ES-I3 (cell line): ENCODE data around the gene ARMH2.

Experiments used
- H3K36me3 ChIP-seq: 2 replicates; pipeline ENCODE4 v1.6.1; 2013; ENCODE audit warnings: mild to moderate bottlenecking, low read length, control low read depth, moderate library complexity; ENCODE audit not compliant: insufficient read depth
- H3K4me1 ChIP-seq: 2 replicates; pipeline ENCODE4 v1.6.1; 2013; ENCODE audit warnings: mild to moderate bottlenecking, control low read depth, low read length; ENCODE audit not compliant: insufficient read depth
- H3K9ac ChIP-seq: 2 replicates; pipeline ENCODE4 v1.6.1; 2013; ENCODE audit warnings: low read depth, mild to moderate bottlenecking, low read length, moderate library complexity
- H3K9me3 ChIP-seq: 2 replicates; pipeline ENCODE4 v1.6.1; 2013; ENCODE audit warnings: mild to moderate bottlenecking, low read length, moderate library complexity; ENCODE audit not compliant: control insufficient read depth, insufficient read depth

Gene ARMH2

DNA sequence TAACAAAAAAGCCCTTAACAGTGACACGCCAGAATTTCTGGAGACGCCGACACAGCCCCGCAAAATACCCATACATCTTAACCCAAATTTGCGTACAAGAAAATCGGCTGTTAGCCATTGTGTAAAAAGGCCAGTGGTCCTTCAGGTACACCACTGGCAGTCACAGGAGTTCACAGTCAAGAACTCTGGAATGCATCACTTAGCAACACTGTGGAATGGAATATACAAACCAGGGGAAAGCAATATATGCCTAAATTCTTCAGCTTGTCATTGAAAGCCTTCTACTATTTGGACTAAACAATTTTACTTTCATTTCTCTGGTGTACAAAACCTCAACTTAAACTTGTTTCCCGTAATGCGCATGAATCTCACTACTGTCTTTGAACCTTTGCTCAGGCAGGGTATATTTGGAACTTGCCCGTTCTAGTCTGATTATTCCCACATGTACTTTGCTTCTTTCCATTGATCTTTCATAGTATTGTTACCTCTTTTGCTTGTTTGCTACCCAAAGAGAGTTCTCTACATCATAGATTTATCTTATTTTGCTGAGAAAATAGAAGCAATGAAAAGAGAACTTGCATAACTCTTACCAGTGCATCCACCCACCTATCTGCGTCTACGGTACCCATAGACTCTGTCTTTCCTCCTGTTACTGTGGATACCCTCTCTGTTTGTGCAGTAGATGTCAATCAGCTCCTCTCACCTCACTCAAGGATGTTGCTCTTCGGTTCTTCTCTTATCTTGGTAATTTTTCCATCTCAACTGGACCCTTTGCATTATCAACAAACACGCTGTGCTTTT, at the start of gene ARMH2:
Gene ARMH2 (minus strand): TSS at position 178 of the 801 bp plus-strand sequence. CDS start 60 bp downstream, at position 118.
- Histone ChIP-seq H3K9me3 (no peaks in the 10 kb centered on the region; the same call in 1 of the 2 replicates), H3K9ac (no peak within 1 kb of the TSS), H3K4me1 (peaks cover 12% of the 10 kb centered on the region), H3K36me3 (no peaks in the 10 kb centered on the region)

DNA sequence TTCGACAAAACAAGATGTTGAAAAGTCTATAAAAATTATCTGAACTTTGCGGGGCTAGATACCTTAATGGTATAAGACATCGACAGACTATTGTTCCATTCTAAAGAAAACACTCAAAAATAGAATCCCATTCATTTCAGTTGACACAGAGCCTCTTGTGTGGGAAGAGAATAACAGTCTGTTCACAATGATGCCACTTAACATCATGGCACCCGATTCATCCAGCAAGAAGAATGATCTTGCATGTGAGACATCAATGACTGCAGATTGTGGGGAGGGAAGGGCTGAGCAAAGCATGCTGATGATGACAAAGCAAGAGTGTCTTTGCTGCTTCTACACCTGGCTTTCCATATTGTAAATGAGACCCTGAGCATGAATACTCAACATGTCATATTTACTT, 49.7 kb upstream of the ARMH2 start:
- Histone ChIP-seq H3K4me1 (no peaks in the 10 kb centered on the region), H3K9me3 (no peaks in the 10 kb centered on the region), H3K9ac (no peak overlapping the region), H3K36me3 (peaks cover 10% of the 10 kb centered on the region; the same call in 1 of the 2 replicates)

DNA sequence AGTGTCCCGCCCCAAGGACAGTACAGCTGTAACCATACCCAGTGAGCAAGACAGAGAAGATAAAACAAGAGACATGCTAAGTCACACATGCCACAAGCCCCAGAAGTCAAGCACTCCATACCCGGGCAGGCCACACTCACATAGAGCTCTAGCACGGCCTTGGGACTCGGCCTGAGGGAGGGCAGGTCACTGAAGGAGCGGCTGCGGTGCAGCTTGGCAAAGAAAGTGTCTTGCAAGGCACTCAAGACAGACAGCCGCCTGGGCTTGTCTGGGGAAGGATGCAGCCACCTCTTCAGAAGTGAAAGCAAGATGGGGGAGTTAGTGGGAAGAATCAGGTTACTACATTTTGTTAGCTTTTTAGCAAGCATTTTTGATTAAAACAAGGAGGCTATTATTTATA, 48.7 kb upstream of the ARMH2 start:
- Histone ChIP-seq H3K9me3 (no peaks in the 10 kb centered on the region), H3K9ac (no peak overlapping the region), H3K4me1 (no peaks in the 10 kb centered on the region), H3K36me3 (peaks cover 10% of the 10 kb centered on the region; the same call in 1 of the 2 replicates)

DNA sequence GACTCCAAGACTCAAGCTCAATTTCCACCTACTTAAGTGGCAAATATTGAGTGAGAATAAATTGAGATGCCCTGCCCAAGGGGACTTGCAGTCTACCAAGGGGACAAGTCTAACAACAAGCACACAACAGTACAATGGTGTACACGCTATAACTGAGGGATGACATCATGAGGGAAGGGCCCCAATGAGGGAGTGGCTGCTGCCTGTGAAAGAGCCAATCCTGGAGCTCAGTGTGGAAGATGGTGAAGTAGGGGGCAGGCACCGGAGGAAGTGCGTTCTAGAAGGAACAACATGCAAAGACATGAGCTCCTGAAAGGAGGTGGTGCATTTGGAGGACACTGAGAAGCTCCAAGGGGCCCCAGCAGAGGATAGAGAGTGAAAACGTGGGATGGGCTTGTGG, 46.9 kb upstream of the ARMH2 start:
- H3K9me3 ChIP-seq = no peaks in the 10 kb centered on the region
- H3K9ac ChIP-seq = no peak overlapping the region
- no peaks in the 10 kb centered on the region for H3K4me1 ChIP-seq
- peaks cover 7% of the 10 kb centered on the region; the same call in 1 of the 2 replicates for H3K36me3 ChIP-seq

GRCh38 chr6:24844903-24845302, 46.2 kb upstream of the ARMH2 start:
- no peaks in the 10 kb centered on the region for H3K9me3 ChIP-seq
- H3K36me3 ChIP-seq = peaks cover 7% of the 10 kb centered on the region; the same call in 1 of the 2 replicates
- H3K4me1 ChIP-seq = no peaks in the 10 kb centered on the region
- H3K9ac ChIP-seq = no peak overlapping the region

- Histone ChIP-seq H3K36me3 (peaks cover 7% of the 10 kb centered on the region; the same call in 1 of the 2 replicates), H3K9ac (no peak overlapping the region), H3K9me3 (no peaks in the 10 kb centered on the region), H3K4me1 (no peaks in the 10 kb centered on the region)
Measured at GRCh38 chr6:24844061-24844460, 45.3 kb upstream of the ARMH2 start.

GRCh38 chr6:24840187-24840586, 41.5 kb upstream of the ARMH2 start:
- H3K9me3 ChIP-seq = no peaks in the 10 kb centered on the region
- H3K9ac ChIP-seq = no peak overlapping the region
- no peaks in the 10 kb centered on the region for H3K36me3 ChIP-seq
- no peaks in the 10 kb centered on the region for H3K4me1 ChIP-seq

DNA sequence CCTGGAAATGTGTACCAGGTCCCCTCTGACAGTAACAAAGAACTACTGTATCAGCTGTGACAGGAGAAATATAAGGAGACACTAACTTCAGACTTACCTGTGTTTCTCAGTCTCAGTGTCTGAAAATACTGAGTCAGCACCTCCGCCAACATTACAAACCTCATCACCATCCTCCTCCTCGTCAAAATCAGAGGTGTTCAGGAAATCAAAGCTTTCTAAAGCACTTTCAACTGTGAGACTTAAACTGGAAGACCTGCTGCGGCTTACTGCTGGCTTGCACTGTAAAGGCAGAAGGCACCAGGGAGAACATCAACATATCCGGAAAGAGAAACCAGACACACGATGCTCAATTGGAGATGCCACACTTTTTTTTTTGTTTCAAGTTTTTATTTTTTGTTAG, 40.3 kb upstream of the ARMH2 start:
- Histone ChIP-seq H3K4me1 (no peaks in the 10 kb centered on the region), H3K9ac (no peak overlapping the region), H3K36me3 (no peaks in the 10 kb centered on the region), H3K9me3 (no peaks in the 10 kb centered on the region)

GRCh38 chr6:24838081-24838480, 39.4 kb upstream of the ARMH2 start:
- Histone ChIP-seq H3K9me3 (no peaks in the 10 kb centered on the region), H3K36me3 (no peaks in the 10 kb centered on the region), H3K9ac (no peak overlapping the region), H3K4me1 (no peaks in the 10 kb centered on the region)

- Histone ChIP-seq H3K4me1 (peaks cover 4% of the 10 kb centered on the region; the same call in 1 of the 2 replicates), H3K36me3 (no peaks in the 10 kb centered on the region), H3K9ac (no peak overlapping the region), H3K9me3 (no peaks in the 10 kb centered on the region)
Measured at GRCh38 chr6:24836109-24836508, 37.4 kb upstream of the ARMH2 start.

DNA sequence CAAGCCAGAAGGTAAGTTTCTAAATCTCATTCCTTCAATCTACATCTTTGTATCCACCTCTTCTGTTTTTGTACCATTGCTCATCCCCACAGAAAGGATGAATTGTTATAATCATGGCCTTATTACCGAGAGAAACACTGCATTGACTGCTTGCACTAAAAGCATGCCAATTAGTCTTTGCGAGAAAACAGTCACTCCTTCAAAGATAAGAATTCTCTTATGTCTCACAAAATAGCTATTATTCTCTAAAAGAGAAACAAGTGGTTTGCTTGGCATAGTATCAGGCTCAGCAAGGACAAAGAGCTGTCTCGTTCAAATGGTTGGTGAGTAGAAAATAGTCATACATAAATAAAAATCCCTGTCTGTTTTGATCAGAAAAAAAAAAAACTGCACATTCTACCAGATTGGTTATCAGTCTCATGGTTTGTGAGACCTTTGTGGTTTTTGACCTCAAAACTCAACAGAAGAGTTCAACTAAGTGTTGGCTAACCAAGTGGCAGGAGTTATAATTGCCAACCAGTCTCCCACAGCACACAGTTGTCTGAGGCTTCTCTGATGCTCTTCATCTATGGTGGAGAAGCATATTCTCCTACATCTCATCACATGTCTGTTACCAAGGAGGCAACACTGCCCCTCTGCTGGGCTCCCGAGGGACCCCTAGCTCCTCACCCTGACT, 35.1 kb upstream of the ARMH2 start:
- Histone ChIP-seq H3K4me1 (peaks cover 6% of the 10 kb centered on the region; the same call in 1 of the 2 replicates), H3K36me3 (no peaks in the 10 kb centered on the region), H3K9ac (no peak overlapping the region), H3K9me3 (no peaks in the 10 kb centered on the region)

DNA sequence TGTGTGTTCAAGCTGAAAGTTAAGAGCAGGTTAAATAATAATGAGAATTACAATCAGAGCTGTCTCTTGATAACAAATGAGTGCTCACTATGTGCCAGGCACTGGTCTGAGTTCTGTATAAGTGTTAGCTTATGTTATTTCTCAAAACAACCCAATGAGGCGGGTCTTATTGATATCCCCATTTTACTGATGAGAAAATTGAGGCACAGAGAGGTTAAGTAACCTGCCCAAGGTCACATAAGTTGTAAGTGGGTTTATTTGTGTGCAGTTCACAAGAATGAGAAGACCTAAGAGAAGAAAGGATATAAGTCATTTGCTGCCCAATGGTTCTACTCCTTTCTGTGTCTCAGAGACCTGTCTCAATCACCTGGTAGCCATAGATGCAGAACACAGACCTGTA, 34.1 kb upstream of the ARMH2 start:
- Histone ChIP-seq H3K4me1 (peaks cover 6% of the 10 kb centered on the region; the same call in 1 of the 2 replicates), H3K36me3 (no peaks in the 10 kb centered on the region), H3K9me3 (no peaks in the 10 kb centered on the region), H3K9ac (no peak overlapping the region)

DNA sequence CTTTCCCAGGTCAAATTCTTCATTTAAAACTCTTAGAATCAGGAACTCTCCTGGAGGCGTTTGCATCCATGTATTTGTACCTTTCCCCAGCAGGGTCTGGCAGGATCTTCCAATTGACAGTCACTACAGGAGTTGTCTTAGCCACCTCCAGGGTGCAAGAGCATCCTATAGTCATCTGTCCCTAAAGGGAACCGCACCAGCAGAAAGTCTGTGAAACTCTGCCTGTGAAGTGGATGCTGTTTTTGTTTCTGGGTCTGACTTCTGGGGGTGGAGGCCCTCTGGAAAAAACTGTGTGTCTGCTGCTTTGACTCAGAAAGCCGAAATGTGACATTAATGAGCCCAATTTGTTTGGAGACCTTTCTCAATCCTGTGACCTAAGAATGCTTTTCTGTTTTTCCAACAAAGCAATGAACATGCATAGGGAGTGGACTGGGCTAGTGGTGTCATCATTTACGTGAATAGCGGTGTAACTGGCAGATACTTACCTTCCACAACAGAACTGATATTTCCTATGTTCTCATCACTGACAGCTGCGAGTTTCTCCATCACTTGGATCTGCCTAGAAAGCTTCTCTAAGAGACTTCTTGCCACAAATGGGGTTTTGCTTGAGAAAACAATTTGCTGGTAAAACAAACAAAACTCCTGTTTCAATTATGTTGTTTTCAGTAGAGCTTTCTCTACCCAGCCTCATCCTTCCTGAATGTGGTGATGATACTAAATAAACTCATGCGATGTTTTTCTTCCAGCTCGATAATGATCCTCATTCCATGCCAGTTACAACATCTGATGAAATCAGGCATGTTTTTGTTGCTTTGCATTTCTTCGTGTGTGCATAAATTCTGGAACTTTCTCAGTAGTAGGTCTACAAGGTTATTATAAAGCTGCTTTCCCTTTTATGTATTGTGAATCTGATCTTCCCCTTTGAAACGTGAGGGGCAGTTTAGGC, 33.3 kb upstream of the ARMH2 start:
- Histone ChIP-seq H3K9me3 (no peaks in the 10 kb centered on the region), H3K36me3 (no peaks in the 10 kb centered on the region), H3K9ac (no peak overlapping the region), H3K4me1 (peaks cover 8% of the 10 kb centered on the region; the same call in 1 of the 2 replicates)

DNA sequence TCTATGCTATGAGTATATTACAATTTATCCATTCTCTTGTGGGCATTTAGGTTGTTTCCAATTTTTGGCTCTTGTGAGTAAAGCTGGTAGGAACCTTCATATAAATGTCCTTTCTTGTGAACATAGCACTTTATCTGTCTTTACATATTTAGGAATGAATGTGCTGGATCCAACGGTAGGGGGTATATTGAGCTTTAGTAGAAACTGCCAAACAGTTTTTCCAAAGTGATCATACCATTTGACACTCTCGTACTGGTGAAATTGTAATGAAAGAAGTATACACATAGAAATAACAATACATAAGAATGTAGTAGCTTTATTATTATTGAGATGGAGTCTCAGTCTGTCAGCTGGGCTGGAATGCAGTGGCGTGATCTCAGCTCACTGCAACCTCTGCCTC, 30.9 kb upstream of the ARMH2 start:
- no peaks in the 10 kb centered on the region for H3K9me3 ChIP-seq
- peaks cover 11% of the 10 kb centered on the region; the same call in 1 of the 2 replicates for H3K4me1 ChIP-seq
- no peak overlapping the region for H3K9ac ChIP-seq
- H3K36me3 ChIP-seq = no peaks in the 10 kb centered on the region
